Activated T-cell treated with anti-CD3 and anti-CD28 coated beads, Interleukin-2, amount 50 U/mL, for 24 hours (primary cell): ENCODE data around the gene CASS4.
"Not testable (repeated sequence)": the region's sequence is repeated elsewhere in the genome, so short reads cannot be mapped to it uniquely, and the experiment has no call there.

Source experiments
- DNase-seq: peaks from one replicate; pipeline ENCODE4 v3.0.0-alpha.2; 2020
- H3K27ac Mint-ChIP-seq: 2 replicates; pipeline ENCODE4 v1.8.0; 2020; ENCODE audit warnings: mild to moderate bottlenecking, mixed read lengths
- H3K27me3 Mint-ChIP-seq: 2 replicates; pipeline ENCODE4 v1.8.0; 2020; ENCODE audit warnings: mixed read lengths
- H3K36me3 Mint-ChIP-seq: 2 replicates; pipeline ENCODE4 v1.8.0; 2020; ENCODE audit warnings: low read depth, mixed read lengths
- H3K4me1 Mint-ChIP-seq: 2 replicates; pipeline ENCODE4 v1.8.0; 2020; ENCODE audit warnings: low read depth, mixed read lengths
- H3K4me3 Mint-ChIP-seq: 2 replicates; pipeline ENCODE4 v1.8.0; 2020; ENCODE audit warnings: mild to moderate bottlenecking, moderate library complexity, mixed read lengths
- H3K9me3 Mint-ChIP-seq: 2 replicates; pipeline ENCODE4 v1.8.0; 2020; ENCODE audit warnings: mixed read lengths

Gene CASS4

GRCh38 chr20:56409521-56409920 is 2.5 kb upstream of the CASS4 start:
- no peaks in the 10 kb centered on the region for H3K9me3 Mint-ChIP-seq
- DNase-seq = no peak
- H3K4me1 Mint-ChIP-seq = peaks cover 51% of the 10 kb centered on the region
- H3K36me3 Mint-ChIP-seq = peaks cover 80% of the 10 kb centered on the region
- peak overlapping the region; percentile 7 for H3K27ac Mint-ChIP-seq
- H3K27me3 Mint-ChIP-seq = no peaks in the 10 kb centered on the region
- H3K4me3 Mint-ChIP-seq = no peak overlapping the region

GRCh38 chr20:56409956-56410355 is 2.1 kb upstream of the CASS4 start:
- H3K4me3 Mint-ChIP-seq = no peak overlapping the region
- H3K9me3 Mint-ChIP-seq = no peaks in the 10 kb centered on the region
- H3K4me1 Mint-ChIP-seq = peaks cover 54% of the 10 kb centered on the region
- no peaks in the 10 kb centered on the region for H3K27me3 Mint-ChIP-seq
- DNase-seq = no peak
- H3K36me3 Mint-ChIP-seq = peaks cover 79% of the 10 kb centered on the region
- peak overlapping the region; percentile 65 for H3K27ac Mint-ChIP-seq

GRCh38 chr20:56411287-56411686 is 773 bp upstream of the CASS4 start:
- peaks cover 57% of the 10 kb centered on the region for H3K4me1 Mint-ChIP-seq
- H3K36me3 Mint-ChIP-seq = peaks cover 71% of the 10 kb centered on the region
- H3K9me3 Mint-ChIP-seq, DNase-seq, H3K27me3 Mint-ChIP-seq: not testable (repeated sequence)
- peak overlapping the region; percentile 77 for H3K4me3 Mint-ChIP-seq
- peak overlapping the region; percentile 92 for H3K27ac Mint-ChIP-seq

GRCh38 chr20:56412473-56412790 is 372 bp downstream of the CASS4 start:
- Mint-ChIP-seq H3K36me3 (peaks cover 66% of the 10 kb centered on the region), H3K4me3 (peak overlapping the region; percentile 77), H3K27me3 (no peaks in the 10 kb centered on the region), H3K4me1 (peaks cover 69% of the 10 kb centered on the region), H3K9me3 (no peaks in the 10 kb centered on the region), H3K27ac (peak overlapping the region; percentile 92)
- no peak for DNase-seq

DNA sequence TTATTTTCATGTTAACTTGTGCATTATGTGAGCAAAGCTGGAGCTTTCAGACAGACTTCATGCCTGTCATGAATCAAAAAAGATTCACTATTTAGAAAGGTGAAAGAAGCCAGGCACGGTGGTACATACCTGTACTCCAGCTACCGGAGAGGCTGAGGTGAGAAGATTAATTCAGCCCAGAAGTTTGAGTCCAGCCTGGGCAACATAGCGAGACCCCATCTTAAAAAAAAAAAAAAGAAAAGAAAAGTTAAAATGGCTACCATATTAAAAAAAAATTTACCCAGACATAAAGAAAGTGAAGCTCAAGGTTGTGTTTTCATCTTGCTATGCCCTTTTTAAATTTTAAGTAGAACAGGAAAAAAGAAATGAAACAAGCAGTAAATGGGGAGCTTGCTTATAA is 889 bp downstream of the CASS4 start:
- Mint-ChIP-seq H3K4me1 (peaks cover 74% of the 10 kb centered on the region), H3K4me3 (peak overlapping the region; percentile 77)

DNA sequence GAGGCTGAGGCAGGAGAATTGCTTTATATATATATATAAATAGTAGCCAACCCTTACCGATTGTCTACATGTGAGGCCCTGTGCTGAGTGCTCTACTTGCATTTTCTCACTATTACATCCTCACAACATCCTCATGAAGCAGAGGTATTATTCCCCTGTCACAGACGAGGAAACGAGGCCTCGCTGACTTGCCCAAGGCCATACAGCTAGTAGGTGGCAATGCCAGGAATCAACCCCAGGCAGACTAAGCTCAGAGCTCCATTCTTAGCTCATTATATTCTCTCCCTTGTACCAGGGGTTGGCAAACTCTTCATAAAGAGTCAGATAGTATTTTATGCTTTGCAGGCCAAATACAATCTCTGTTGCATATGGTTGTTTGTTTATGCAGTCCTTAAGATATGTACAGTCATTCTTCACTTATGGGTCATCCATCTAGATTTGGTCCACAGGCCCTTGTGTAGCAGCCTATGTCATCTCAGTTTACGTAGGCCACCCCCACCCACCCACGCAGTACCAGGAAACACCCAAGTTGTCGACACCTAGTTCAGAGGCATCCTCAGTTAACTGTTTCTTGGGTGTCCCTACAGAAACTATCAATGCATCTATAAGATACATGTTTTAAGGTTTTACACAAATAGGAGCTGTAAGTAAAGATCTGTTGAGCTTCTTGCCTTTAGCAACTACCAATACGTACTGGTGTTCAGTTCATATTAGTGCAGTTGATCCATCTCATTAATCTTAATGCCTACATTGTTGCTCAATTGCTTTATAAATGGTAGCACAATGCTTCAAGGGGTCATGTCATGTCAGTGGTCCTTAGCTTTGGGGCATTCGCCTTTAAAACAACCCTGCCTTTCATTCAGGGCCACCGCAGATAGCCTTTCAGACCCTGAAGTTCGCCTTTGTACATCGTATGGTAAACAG is 3.0 kb downstream of the CASS4 start:
- H3K9me3 Mint-ChIP-seq = no peaks in the 10 kb centered on the region
- H3K27me3 Mint-ChIP-seq = no peaks in the 10 kb centered on the region
- H3K27ac Mint-ChIP-seq = peak overlapping the region; percentile 88
- H3K36me3 Mint-ChIP-seq = peaks cover 45% of the 10 kb centered on the region
- DNase-seq = peak; percentile 68
- peaks cover 83% of the 10 kb centered on the region for H3K4me1 Mint-ChIP-seq
- H3K4me3 Mint-ChIP-seq = peak overlapping the region; percentile 55

More for the DNA sequence above, 889 bp downstream of the CASS4 start:
- DNase-seq = no peak
- Mint-ChIP-seq H3K36me3 (peaks cover 61% of the 10 kb centered on the region), H3K27me3 (no peaks in the 10 kb centered on the region), H3K9me3 (no peaks in the 10 kb centered on the region), H3K27ac (peak overlapping the region; percentile 92)

DNA sequence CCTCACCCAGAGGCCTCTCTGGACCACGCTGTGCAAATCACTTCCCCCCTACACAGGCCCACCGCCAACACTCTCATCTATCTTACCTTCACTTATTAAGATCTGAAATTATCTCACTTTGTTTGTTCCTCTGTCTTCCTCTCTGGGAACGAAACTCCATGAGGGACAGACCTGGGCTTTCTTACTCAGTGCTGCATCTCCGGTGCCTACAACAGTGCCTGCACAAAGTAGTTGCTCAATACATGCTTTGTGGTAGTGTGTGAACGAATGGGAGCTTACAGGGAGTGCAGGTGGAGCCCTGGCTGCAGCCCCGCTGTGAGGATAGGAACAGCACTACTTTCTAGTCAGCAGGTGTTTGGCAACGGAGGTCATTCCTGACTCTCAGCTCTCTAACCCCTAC is 5.3 kb downstream of the CASS4 start:
- no peak for DNase-seq
- Mint-ChIP-seq H3K4me1 (peaks cover 89% of the 10 kb centered on the region), H3K27ac (peak overlapping the region; percentile 95), H3K27me3 (no peaks in the 10 kb centered on the region), H3K36me3 (peaks cover 36% of the 10 kb centered on the region), H3K4me3 (no peak overlapping the region), H3K9me3 (no peaks in the 10 kb centered on the region)

DNA sequence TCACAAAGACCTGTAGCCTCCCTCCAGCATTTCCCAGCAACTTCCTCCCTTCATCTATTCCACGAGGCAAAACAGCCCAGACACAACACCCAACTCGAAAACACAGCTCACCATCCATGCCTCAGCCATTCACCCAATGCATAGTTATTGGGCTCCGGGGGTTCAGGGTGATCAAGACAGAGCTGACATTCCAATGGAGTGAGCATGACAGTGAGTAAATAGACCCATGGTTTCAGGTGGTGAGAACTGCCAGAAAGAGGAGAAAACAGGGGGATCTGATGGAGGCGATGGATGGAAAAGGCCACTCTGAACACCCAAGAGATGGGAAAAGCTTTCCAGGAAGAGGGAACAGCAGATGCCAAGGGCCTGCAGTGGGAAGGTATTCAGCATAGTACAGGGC is 5.9 kb downstream of the CASS4 start:
- peaks cover 31% of the 10 kb centered on the region for H3K36me3 Mint-ChIP-seq
- H3K27me3 Mint-ChIP-seq = no peaks in the 10 kb centered on the region
- peak overlapping the region; percentile 95 for H3K27ac Mint-ChIP-seq
- H3K4me3 Mint-ChIP-seq = peak overlapping the region; percentile 67
- peaks cover 89% of the 10 kb centered on the region for H3K4me1 Mint-ChIP-seq
- DNase-seq = no peak
- no peaks in the 10 kb centered on the region for H3K9me3 Mint-ChIP-seq

GRCh38 chr20:56418385-56418861 is 6.4 kb downstream of the CASS4 start:
- H3K27me3 Mint-ChIP-seq = no peaks in the 10 kb centered on the region
- DNase-seq = no peak
- no peaks in the 10 kb centered on the region for H3K9me3 Mint-ChIP-seq
- H3K27ac Mint-ChIP-seq = peak overlapping the region; percentile 95
- H3K4me1 Mint-ChIP-seq = peaks cover 87% of the 10 kb centered on the region
- H3K4me3 Mint-ChIP-seq = peak overlapping the region; percentile 67
- peaks cover 26% of the 10 kb centered on the region for H3K36me3 Mint-ChIP-seq

GRCh38 chr20:56420028-56420427 is 8.0 kb downstream of the CASS4 start:
- no peaks in the 10 kb centered on the region for H3K9me3 Mint-ChIP-seq
- H3K4me3 Mint-ChIP-seq = no peak overlapping the region
- H3K27me3 Mint-ChIP-seq = no peaks in the 10 kb centered on the region
- H3K27ac Mint-ChIP-seq = peak overlapping the region; percentile 63
- peaks cover 18% of the 10 kb centered on the region for H3K36me3 Mint-ChIP-seq
- peaks cover 84% of the 10 kb centered on the region for H3K4me1 Mint-ChIP-seq
- no peak for DNase-seq

DNA sequence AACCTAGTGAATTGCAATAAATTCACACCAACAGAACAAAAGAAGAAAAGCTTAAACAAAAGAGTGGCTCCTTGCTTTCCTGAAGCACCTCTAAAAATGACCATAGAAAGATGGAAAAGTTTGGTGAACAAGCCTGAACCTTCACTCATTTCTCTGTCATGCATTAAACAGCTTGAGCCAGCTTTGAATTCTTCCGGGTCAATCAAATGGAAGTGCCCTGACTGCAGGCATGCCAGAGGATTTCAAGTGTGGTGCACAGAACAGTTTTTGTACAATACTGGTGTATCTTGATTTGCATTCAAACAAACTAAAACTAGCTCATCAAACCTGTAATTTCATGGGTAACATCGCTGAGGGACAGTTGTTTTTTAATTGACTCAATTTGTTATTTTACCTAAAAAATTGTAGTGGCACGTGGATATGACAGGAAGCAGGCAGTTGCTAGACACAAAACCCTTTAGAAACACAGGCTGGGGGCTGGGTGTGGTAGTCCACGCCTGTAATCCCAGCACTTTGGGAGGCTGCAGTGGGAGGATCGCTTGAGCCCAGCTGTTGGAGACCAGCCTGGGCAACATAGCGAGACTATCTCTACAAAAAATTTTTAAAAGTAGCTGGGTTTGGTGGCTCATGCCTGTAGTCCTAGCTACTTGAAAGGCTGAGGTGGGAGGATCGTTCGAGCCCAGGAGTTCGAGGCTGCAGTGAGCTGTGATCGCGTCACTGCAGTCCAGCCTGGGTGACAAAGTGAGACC is 9.1 kb downstream of the CASS4 start:
- no peaks in the 10 kb centered on the region for H3K27me3 Mint-ChIP-seq
- peaks cover 13% of the 10 kb centered on the region for H3K36me3 Mint-ChIP-seq
- H3K4me1 Mint-ChIP-seq = peaks cover 82% of the 10 kb centered on the region
- no peak for DNase-seq
- H3K4me3 Mint-ChIP-seq = no peak overlapping the region
- no peaks in the 10 kb centered on the region for H3K9me3 Mint-ChIP-seq
- peak overlapping the region; percentile 74 for H3K27ac Mint-ChIP-seq

DNA sequence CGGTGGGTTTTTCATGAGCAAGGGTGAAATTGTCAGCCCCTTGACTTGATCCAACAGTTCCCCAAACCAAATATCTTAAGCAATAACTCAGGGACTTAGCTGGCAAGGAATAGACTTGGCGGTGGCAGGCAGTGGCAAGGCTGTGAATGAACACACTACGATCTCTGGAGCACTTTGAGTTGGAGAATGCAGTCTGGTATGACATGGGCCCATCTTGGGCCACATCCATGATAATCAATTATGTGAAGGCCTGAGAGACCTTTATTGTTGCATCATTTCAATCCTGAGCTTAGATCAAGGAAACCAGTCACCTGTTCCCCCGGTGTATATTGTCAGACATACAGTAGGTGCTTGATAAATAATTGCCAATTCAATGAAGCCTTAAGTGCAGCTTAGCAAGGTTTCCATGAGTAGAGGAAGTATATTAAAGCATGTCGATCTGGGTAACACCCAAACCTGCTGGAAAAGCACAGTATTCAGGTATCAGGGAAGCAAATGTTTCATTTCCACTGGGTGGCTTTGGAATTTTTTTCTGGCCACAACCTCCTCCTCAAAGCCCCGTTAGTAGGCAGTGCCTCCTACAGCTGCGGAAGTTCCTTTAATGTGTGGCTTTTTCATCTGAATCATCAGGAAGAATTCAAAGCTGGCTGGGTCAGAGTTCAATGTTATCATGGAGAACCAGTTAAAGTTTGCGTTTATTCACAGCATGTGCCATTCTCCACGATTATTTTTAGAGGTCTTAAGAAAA is 10.2 kb downstream of the CASS4 start:
- peaks cover 9% of the 10 kb centered on the region for H3K36me3 Mint-ChIP-seq
- H3K4me3 Mint-ChIP-seq = peak overlapping the region; percentile 38
- H3K9me3 Mint-ChIP-seq = no peaks in the 10 kb centered on the region
- H3K27me3 Mint-ChIP-seq = no peaks in the 10 kb centered on the region
- peaks cover 76% of the 10 kb centered on the region for H3K4me1 Mint-ChIP-seq
- H3K27ac Mint-ChIP-seq = peak overlapping the region; percentile 89
- DNase-seq = no peak

GRCh38 chr20:56422824-56423189 is 10.7 kb downstream of the CASS4 start:
- Mint-ChIP-seq H3K27me3 (no peaks in the 10 kb centered on the region), H3K4me1 (peaks cover 76% of the 10 kb centered on the region), H3K27ac (peak overlapping the region; percentile 89), H3K9me3 (no peaks in the 10 kb centered on the region), H3K36me3 (peaks cover 7% of the 10 kb centered on the region), H3K4me3 (peak overlapping the region; percentile 38)
- DNase-seq = peak; percentile 22

DNA sequence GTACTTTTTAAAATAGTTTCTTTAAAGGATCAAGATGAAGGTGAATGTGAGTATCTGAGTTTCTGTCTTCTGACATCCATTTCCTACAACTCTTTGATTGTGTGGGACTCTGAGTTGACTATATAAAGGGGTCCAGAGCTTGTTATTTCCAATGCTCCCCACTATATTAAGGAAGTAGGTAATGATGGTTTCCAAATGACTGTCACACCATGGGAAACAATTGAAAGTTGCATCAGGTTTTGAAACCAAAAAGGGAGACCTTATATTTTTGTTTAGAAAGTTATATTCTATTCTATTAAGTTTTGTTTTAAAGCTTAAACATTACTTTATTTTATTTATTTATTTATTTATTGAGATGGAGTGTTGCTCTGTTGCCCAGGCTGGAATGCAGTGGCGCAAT is 11.2 kb downstream of the CASS4 start:
- Mint-ChIP-seq H3K36me3 (peaks cover 7% of the 10 kb centered on the region), H3K27ac (peak overlapping the region; percentile 89), H3K4me1 (peaks cover 75% of the 10 kb centered on the region), H3K9me3 (no peaks in the 10 kb centered on the region), H3K27me3 (no peaks in the 10 kb centered on the region), H3K4me3 (no peak overlapping the region)
- no peak for DNase-seq
